DMS79 treated with DMSO at 0.1 percent for 48 hours (cell line): ENCODE results near the gene RBM14.
"Not testable (repeated sequence)": the region's sequence is repeated elsewhere in the genome, so short reads cannot be mapped to it uniquely, and the experiment has no call there.

Experiments used
- DNase-seq: peaks from one replicate; lab custom pipeline; 2025; lab: John Stamatoyannopoulos, UW

Gene RBM14

DNA sequence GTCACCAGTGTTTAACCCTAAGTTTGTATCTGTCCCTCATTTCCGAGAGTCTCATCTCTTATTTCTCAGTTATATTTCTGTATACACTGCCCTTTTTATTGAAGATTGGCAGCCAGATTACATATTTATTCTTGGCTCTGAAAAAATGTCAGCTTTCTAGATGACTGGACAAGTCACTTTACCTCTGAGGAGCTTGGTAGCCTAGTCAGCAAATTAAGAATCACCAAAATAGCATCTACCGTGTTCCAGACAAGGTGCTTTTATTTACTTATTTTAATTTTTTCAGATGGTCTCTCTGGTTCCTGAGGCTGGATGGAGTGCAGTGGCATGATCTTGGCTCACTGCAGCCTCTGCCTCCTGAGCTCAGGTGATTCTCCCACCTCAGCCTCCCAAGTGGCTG is 16.5 kb downstream of the RBM14 start:
- DNase-seq = no peak

DNA sequence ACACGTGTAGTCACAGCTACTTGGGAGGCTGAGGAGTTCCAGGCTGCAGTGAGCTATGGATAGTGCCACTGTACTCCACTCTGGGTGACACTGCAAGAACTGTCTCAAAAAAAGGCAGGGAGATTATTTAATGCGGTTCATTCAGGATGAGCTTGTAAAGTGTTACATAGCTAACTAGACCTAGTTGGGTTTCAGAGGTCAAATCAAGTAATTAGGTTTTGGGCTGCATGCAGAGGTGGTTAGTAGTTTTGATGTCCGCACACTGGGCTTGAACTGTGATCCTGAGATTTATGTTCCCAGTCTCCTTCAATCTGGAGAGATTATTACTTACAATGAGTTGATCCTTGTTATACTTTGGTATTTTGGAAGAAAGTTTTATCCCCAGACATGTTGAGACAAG is 20.0 kb downstream of the RBM14 start:
- no peak for DNase-seq

DNA sequence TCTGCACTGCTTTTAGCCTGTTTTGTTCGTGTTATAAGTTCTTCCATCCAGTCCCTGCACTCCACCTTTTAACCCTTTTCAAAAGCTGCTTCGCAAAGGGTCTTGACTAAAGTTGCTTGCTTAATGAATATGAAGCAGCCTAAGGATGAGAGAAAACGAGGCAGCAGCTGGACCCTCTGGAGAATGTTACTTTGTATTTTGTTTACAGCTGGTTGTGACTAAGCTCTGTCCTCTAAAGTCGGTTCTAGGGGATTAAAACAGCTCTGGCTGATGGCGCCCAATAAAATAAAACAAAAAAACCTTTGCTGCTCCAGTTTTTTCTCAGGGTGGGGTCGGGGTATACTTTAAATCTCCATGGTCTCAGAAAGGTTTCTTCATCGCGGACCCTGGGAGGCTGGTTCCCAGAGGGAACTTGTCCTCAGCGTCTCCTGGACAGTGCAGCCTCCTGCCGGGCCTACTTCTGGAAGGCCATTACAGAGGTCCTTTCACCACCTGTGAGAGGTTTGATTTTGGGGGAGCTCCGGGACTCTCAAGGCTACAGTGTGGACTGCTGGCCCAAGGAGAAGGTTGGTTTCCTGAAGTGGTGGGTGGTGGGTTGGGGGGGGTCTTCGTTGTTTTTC is 21.2 kb downstream of the RBM14 start:
- peak; percentile 6 for DNase-seq

DNA sequence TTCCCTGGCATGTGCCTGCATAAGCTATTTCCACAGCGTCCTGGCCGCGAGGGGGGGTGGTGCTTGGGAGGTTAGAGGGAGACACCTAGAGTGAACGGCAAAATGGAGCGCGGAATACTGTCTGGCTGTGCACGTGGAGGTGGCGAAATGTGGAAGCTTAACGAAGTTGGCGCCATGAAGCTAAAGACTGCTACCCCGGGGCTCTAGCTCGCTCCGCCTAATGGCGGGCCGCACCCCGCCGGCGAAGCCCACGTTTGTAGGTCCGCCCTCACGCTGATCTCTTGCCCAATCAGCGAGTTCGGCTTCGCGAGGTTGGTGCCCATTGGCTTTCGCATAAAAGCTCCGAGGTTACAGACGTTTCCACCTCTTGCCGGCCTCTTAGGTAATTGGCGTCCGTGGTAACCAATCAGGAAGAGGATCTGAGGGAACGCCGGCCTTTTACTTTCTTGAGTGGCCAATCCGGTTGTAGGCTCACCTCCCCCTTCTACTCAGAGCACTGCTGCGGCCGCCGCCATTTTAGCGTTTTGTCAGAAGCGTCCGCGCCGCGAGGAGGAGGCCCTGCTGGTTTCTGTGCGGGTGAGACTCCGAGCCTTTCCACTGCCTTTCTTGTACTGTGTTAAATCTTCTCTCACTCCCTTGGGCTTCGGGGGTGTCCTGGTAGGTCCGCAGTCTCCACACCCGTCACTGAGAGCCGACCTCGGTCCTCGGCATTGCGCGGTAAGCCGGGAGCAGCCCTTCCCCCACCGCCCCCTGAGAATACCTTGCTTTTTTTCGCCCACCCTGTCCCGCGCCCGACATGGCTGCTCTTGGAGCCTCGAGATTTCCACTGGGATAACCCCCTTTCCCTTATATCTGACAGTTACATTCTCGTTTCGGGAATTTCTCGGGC is 22.0 kb downstream of the RBM14 start, which contains the start of gene RBM4:
RBM4 (plus strand) TSS at position 527 of the 889 bp plus-strand sequence. CDS start 1,009 bp downstream, outside the sequence.
- DNase-seq = peak; percentile 99

DNA sequence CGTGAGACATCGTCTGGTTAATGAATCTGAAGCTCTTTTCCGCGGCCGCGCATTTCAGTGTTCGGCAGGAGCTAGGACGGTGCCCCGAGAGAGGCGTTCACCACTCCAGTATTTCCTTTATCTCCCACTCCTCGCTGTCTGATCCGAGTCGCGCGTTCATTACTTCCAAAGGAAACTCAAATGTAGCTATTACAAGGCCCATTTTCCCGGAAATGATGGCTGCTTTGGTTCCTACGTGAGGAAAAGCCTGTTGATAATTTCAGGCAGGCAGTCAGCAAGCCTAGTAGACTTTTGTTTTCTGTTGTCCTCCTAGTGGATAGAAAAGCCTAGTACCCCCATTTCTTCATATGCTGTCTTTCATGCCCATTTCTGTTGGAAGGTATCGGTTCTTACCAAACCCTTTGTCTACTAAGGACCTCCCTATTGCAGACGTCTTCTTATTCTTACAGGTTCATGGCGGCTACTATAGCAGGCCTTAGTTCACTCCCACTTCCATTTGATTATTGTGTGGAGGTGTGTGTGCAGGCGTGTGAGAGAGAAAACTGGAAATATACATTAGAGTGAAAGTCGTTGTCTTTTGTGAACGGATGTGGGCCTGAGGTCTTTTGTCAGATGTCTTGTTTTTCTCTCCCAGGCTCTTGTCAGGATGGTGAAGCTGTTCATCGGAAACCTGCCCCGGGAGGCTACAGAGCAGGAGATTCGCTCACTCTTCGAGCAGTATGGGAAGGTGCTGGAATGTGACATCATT is 22.8 kb downstream of the RBM14 start:
- peak; percentile 36 for DNase-seq

DNA sequence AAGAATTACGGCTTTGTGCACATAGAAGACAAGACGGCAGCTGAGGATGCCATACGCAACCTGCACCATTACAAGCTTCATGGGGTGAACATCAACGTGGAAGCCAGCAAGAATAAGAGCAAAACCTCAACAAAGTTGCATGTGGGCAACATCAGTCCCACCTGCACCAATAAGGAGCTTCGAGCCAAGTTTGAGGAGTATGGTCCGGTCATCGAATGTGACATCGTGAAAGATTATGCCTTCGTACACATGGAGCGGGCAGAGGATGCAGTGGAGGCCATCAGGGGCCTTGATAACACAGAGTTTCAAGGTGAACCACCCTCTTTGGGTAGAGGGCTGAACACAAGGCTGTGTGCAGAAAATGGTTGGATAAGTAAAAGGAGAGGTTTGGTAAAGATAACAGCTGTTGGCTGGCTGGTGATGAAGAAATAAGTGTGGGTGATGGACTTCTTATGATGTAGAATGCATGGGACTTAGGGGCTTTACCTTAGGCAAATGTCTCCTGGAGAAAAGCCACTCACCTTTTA is 23.4 kb downstream of the RBM14 start:
- not testable (repeated sequence) for DNase-seq

DNA sequence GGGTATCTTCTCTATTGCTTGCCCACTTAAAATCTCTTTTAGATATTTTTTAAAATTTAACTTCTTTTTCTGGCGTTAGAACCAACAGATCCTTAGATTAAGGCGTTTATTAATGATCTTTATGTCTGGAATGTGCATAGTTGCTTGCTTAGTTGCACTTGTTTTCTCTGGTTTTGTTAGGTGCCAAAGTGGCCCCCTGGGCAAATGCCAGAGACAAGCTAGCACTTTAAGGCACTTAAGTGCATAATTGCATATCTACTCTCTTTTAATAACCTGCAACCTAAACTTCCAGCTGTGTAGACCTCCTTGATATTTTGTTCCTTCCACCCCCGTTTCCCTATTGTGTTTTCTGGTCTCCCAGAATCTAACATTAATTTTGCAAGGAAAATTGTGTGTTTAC is 25.4 kb downstream of the RBM14 start:
- DNase-seq = peak; percentile 48

DNA sequence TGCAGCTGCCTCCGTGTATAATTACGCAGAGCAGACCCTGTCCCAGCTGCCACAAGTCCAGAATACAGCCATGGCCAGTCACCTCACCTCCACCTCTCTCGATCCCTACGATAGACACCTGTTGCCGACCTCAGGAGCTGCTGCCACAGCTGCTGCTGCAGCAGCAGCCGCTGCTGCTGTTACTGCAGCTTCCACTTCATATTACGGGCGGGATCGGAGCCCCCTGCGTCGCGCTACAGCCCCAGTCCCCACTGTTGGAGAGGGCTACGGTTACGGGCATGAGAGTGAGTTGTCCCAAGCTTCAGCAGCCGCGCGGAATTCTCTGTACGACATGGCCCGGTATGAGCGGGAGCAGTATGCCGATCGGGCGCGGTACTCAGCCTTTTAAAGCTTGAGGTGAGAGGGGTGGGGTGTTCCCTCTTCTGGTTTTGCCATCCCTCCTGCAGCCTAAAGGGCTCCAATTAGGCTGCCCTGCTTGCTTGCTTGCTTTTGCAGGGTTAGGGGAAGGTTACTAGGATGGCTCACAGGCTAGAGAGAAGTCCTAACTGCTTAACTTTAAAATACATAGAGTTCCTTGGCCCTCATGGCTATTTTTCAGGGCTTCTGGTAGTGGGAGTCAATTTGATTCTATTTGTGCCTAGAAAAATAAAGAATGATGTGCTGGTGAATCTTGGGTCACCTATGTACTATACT is 27.5 kb downstream of the RBM14 start:
- no peak for DNase-seq

DNA sequence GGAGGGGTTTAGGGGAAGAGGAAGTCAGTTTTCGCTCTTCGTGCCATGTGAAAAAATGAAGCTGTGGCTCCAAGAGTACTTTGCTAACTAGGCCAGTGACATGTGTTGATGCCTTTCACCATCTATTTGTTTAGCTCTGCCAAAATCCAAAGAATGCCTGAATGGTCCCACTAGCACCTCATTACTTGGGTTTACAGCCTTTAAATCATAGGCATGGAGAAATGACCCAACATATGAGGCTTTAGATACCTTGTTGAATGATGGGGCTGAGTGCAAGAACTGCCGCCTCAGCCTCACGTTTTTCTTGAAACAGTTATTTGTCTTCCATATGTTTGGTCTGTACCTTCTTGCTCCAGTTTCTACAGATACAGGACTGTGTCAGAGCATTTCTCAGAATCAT is 30.4 kb downstream of the RBM14 start:
- no peak for DNase-seq

DNA sequence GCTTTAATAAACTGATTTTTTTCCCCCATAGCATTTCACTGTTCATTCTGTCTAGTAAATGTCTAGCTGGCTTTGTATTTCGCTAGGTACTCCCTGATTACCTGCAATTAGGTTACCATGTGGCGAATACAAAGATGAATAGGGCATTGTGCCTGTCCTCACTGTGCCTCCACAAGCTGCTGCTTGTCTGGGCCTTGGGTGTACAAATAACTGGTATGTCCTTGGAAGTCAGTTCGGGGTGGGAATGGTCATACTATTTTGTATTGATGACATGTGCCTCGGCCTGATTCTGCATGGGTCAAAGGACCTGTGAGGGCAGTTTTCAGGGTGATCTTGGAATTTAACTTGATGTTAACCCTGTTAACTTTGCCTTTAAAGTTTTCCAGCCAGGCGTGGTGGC is 33.5 kb downstream of the RBM14 start:
- no peak for DNase-seq

DNA sequence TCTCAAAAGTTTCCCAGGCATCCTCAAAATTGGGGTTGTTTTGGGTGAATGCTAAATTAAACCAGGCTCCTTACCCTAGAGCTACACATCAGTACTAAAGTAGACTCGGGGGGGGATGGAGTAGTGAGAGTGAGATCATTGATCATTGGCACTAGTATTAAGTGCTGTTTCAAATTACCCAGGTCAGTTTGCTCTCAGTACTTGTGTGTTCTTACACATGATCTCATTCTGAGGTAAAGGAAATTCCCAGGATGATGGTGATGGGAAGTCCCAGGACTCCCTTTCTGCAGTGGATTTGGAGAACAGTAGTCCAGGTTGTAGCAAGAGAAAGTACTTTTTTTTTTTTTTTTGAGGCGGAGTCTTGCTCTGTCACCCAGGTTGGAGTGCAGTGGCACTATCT is 34.6 kb downstream of the RBM14 start:
- DNase-seq = no peak

DNA sequence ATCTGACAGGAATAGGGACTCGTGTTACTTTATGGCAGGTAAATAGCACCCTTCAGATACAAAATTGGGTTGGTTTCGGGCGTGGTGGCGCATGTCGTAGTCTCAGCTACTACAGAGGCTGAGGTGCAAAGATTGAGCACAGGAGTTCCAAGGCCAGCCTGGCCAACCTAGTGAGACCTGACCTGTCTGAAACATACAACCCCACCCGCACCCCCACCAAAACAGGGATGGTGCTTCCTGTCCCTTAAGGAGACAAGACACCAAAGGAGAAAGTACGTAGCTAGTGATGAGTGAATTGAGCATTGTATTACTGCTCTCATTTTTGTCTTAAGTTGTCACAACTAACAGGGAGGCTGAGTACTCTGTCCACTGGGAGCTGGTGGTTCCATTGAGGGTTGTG is 36.2 kb downstream of the RBM14 start:
- DNase-seq = no peak

DNA sequence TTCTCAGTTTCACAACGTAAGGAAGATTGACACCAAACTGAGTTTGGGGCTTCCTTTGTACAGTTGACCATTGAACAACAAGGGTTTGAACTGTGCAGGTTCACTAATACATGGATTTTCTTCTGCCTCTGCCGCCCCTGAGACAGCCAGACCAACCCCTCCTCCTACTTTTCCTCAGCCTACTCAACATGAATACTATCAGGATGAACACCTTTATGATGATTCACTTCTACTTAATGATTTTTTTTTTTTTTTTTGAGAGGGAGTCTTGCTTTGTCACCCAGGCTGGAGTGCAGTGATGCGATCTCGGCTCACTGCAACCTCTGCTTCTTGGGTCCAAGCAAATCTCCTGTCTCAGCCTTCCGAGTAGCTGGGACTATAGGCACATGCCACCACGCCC is 36.7 kb downstream of the RBM14 start:
- DNase-seq = no peak

DNA sequence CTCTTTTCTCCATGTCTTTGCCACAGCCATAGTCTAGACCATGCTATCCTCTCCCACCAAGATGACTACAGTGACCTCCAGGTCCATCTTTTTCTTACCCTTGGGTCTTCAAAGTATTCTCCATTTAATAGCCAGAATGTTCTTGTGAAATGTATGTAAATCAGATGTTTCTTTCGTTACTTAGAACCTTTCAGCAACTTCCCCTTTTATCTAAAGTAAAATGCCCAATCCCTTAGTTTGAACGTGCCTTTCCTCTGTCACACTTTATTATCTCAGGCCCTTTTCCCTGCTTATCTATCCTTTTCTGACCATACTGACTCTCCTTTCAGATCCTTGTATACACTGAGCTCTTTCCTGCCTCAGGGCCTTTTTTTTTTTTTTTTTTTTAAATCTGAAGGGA is 43.3 kb downstream of the RBM14 start:
- no peak for DNase-seq

DNA sequence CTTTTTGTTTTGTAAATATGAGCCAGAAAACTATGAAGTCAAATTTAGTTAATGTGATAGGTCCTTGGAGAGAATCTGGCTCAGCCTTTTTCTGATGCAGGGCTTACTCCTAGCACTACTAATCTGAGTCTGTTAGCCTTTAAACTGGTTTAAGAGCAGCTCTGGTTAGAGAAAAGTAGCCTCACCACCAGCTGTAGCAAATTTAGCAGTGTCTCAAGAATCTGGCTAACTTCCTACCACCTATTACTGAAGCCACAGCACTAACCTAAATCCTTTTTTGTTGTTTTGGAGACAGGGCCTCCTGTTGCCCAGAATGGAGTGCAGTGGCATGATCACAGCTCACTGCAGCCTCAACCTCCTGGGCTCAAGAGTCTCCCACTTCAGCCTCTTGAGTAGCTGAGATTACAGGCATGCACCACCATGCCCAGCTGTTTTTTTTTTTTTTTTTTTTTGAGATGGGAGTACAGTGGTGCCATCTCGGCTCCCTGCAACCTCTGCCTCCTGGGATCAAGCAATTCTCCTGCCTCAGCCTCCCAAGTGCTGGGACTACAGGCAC is 47.4 kb downstream of the RBM14 start:
- peak; percentile 51 for DNase-seq

DNA sequence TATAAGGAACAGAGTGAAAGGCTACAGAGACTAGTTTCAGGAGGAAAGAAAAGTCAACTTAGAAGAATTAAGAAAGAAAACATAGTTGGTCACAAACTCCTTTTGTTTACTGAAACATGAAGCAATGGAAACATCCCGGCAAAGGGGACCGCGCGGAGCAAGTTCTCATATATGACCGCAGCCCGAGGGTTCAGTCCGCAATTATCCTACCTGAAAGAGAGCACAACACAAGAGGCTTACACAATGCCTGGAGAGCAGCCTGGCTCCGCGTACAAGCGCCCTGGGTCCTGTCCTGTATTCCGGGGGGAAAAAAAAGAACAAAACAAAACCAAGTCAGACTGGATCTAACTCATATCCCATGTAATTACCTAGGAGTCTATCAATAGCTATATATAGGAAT is 48.9 kb downstream of the RBM14 start:
- no peak for DNase-seq

DNA sequence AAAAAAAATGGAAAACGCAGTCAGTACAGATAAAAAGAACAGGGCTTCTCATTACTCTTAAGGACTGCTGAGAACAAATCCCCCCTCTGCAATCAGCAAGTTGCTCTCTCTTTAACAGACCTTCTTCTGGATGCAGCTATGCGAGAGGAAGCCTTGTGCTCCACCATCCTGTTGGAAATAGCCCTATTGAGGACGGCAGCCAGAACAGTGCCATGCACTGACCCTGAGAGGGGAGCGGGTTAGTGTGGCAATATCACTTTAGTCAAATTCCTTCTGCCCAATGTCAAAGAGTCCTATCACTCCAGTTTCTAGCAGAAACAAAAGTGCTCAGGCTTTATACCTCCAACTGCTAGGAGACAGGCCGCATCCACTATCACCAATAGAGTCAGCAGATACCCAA is 54.4 kb downstream of the RBM14 start:
- no peak for DNase-seq

DNA sequence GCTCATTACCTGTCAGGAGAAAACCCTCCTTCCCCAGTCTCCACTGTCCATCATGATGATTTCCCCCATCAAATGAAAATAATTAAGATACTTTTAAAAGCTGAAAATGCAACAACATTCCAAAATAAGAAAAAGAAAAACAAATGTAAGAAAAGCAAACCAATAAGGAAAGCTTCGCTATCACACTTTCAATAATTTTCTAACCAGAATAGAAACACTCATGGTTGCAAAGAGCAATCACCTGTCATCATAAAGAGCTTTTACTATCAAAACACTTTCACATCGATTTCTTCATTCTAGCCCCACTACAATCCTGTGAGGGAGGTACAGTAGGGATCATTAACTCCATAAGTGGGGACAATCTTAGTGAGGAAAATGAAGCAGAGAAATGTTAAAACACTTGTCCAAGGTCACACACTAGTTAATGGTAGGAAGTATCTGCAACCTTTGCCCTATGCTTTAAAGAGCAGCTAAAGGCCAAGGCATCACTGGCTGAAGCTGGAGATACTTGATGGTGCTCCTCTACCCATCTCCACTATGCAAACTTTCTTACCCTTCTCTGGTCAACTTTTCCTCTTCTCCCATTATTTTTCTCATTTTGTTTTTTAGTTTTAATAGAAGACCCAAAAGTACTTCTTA is 58.7 kb downstream of the RBM14 start:
- peak; percentile 69 for DNase-seq

DNA sequence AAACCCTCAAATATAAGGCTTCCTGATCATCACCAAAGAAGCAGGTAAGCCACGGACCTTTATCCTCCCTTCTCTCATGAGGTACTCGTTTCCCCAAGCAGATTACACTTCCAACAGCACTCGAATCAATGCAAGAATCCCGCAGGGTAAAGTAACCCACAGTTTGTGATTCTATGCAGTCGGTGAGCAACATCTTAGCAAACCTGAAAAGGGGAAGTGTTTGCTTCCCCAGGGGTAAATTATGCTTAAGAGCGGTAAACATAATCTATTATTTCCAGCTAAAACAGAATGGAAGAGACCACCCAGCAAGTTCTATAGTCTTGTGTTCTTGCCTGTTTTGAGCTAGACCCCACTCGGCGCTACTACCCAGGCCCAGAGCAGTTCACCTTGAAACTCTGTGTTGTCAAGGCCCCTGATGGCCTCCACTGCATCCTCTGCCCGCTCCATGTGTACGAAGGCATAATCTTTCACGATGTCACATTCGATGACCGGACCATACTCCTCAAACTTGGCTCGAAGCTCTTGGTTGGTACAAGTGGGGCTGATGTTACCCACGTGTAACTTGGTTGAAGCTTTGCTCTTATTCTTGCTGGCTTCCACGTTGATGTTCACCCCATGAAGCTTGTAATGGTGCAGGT is 60.0 kb downstream of the RBM14 start:
- no peak for DNase-seq
